ENCODE measurements around the gene PTH2R. TPM values are rescaled to one million over a fixed set of nuclear protein-coding genes. Genes with fewer than 3 reads are reported as not detected.
"Not testable (repeated sequence)": the region's sequence is repeated elsewhere in the genome, so short reads cannot be mapped to it uniquely, and the experiment has no call there.

Gene PTH2R
- total and polyA plus RNA-seq, 12 donors: 0.01 TPM; not detected in 11

DNA sequence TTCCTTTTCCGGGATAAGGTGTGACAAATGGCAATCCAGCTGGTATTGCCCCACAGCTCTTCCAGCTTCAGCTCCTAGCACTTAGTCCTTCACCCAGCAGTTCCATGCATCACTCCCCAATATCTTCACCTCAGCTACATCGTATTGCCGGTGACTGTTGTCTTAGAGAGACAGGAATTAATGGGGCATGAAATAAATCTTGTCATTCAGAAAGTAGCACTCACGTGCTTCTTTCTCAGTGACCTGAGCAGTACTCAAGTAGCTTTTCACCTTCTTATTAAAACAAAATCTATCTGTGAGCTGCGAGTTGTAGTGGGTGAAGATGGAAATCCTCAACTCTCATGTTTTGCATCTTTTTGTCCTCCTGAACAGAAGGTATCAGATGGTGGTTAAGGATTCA lies 72.8 kb downstream of the PTH2R start:
- 79 to 86% methylated on average over 5 of the region's 5 CpGs for WGBS, 2 donors
- intact Hi-C loops (cut with DNase I): no loop called here
- Histone ChIP-seq H3K4me3 (no peak overlapping the region), H3K4me1 (no peaks in the 10 kb centered on the region), H3K9me3 (peaks cover 0 to 12% (median 0%) of the 10 kb centered on the region in 11 donors), H3K27ac (no peak overlapping the region), H3K27me3 (no peaks in the 10 kb centered on the region), H3K36me3 (no peaks in the 10 kb centered on the region)
- TF ChIP-seq, protein P1, sequence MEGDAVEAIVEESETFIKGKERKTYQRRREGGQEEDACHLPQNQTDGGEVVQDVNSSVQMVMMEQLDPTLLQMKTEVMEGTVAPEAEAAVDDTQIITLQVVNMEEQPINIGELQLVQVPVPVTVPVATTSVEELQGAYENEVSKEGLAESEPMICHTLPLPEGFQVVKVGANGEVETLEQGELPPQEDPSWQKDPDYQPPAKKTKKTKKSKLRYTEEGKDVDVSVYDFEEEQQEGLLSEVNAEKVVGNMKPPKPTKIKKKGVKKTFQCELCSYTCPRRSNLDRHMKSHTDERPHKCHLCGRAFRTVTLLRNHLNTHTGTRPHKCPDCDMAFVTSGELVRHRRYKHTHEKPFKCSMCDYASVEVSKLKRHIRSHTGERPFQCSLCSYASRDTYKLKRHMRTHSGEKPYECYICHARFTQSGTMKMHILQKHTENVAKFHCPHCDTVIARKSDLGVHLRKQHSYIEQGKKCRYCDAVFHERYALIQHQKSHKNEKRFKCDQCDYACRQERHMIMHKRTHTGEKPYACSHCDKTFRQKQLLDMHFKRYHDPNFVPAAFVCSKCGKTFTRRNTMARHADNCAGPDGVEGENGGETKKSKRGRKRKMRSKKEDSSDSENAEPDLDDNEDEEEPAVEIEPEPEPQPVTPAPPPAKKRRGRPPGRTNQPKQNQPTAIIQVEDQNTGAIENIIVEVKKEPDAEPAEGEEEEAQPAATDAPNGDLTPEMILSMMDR (IDR thresholded peaks at IDR 0.05): no peak
- no peak for DNase-seq
- no peak for ATAC-seq

DNA sequence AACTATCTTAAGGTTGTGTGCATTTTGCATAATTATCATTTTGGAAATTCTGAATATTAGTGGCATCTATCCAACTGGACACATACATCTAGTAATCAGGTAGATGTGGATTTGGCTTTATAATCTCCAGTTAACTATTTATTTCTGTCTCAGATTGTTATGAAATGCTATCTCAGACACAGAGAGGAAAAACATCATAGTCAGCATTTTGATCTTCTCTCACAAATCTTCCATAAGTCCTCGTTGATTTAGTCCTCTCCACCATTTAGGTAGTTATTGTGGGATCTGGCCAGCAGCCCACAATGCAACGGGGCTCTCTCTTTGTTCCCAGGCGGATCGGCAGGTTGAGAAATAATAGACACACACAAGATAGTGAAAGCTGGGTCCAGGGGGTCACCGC lies 75.4 kb downstream of the PTH2R start:
- H3K4me3 ChIP-seq; DNase-seq; H3K27ac ChIP-seq; H3K27me3 ChIP-seq; H3K4me1 ChIP-seq; intact Hi-C loops (cut with DNase I); H3K36me3 ChIP-seq; ATAC-seq: not testable (repeated sequence)
- peaks cover 0 to 12% (median 0%) of the 10 kb centered on the region in 11 donors for H3K9me3 ChIP-seq
- 77 to 86% methylated on average over 5 of the region's 5 CpGs for WGBS, 2 donors

DNA sequence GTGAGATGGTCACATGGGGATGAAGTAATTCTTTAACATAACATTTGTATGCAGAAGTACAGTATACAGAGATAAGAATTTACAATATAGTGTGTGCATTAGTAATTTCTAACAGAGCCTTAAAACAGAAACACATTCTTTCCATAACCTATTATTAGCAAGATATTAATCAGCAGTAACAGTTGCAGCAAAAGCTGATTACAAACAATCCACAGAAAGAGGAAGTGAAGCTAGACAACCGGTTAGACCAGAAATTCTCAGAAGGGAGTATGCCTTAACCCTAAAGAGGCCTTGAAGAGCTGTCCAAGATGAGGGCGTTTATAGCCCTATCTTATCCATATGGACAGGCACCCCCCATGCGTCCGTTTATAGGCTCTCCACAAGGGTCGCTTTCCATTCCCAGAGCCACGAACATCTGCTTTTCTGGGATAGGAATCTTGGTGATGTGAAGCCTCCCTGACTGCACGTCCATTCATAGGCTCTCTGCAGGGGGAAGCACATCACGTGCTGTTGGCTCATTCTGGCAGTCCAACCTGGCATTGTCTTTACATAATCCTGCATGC lies 75.9 kb downstream of the PTH2R start:
- H3K4me1 ChIP-seq; H3K27me3 ChIP-seq; ATAC-seq; H3K36me3 ChIP-seq; H3K27ac ChIP-seq; intact Hi-C loops (cut with DNase I); DNase-seq; H3K4me3 ChIP-seq: not testable (repeated sequence)
- H3K9me3 ChIP-seq: peaks cover 0 to 18% (median 3%) of the 10 kb centered on the region in 11 donors
- WGBS, 2 donors: 77 to 79% methylated on average over 8 of the region's 8 CpGs

DNA sequence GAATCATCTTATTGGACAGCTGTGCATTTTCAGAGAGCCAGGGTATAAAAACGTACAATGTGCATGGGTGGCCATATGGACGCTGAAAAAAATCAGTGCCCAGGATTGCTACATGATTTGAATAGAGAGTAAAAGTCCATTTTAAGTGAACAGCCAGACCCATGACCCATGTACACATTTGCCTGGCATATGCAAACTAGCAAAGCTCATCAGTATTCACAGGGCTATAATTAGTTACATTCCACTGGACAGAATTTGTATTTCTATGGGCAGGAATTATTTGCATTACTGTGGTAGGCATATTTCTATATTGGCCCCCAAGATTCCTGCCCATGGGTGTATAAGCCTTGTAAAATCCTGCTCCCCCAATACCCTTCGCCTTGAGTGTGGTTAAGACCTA lies 78.8 kb downstream of the PTH2R start:
- H3K9me3 ChIP-seq: peaks cover 0 to 23% (median 7%) of the 10 kb centered on the region in 11 donors
- TF ChIP-seq, protein P1 (IDR thresholded peaks at IDR 0.05): no peak
- H3K27me3 ChIP-seq: no peaks in the 10 kb centered on the region
- no peak for DNase-seq
- WGBS, 2 donors: 79 to 81% methylated on average over 3 of the region's 3 CpGs
- no peaks in the 10 kb centered on the region for H3K4me1 ChIP-seq
- H3K27ac ChIP-seq: no peak overlapping the region
- H3K4me3 ChIP-seq: no peak overlapping the region
- intact Hi-C loops (cut with DNase I): no loop called here
- no peak for ATAC-seq
- no peaks in the 10 kb centered on the region for H3K36me3 ChIP-seq

DNA sequence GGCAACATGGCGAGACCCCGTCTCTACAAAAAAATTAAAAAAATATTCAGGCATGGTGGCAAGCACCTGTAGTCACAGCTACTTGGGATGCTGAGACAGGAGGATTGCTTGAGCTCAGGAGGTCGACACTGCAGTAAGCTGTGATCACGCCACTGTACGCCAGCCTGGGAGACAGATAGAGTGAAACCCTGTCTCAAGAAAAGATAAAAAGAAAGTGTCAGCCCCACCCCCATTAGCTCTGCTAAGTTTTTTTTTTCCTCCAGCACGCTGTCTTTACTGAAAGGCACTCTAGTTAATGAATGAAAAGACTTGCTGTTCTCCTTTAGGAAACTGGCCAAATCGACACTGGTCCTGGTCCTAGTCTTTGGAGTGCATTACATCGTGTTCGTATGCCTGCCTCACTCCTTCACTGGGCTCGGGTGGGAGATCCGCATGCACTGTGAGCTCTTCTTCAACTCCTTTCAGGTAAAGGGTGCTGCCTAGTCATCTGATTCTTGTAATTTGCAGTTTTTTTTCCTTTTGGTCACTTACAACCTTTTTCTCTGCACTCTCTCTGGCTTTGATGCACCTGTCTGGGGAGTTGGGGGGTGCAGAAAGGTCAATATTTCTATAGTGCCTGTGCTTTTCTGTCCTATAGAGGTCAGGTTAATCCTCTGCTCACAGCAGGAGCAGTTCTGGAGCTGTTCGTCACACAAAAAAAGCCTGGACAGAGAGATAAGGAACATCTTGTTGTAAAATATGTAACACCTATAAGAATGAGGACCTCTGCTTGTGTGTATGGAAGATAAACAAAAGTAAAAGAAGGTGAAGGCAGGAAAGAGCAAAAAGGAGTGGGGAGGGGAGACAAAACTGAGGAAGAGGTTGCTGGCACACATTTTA lies 82.3 kb downstream of the PTH2R start:
- H3K27ac ChIP-seq: no peak overlapping the region
- peaks cover 0 to 12% (median 3%) of the 10 kb centered on the region in 11 donors for H3K9me3 ChIP-seq
- no peaks in the 10 kb centered on the region for H3K36me3 ChIP-seq
- H3K4me1 ChIP-seq: no peaks in the 10 kb centered on the region
- intact Hi-C loops (cut with DNase I): no loop called here
- H3K27me3 ChIP-seq: no peaks in the 10 kb centered on the region
- no peak for ATAC-seq
- DNase-seq: no peak
- 52 to 56% methylated on average over 12 of the region's 12 CpGs for WGBS, 2 donors
- H3K4me3 ChIP-seq: no peak overlapping the region
- TF ChIP-seq, protein P1 (IDR thresholded peaks at IDR 0.05): no peak

Data from heart right ventricle (tissue), 16 donors.